Measurements from ENCODE around the gene CNOT3. TPM values are rescaled to one million over a fixed set of nuclear protein-coding genes. Genes with fewer than 3 reads are reported as not detected.

The CNOT3 gene
- total and polyA plus RNA-seq, 9 of the 15 experiments (the other 6 are each of a cell fraction or from before 2014, with no cell fraction given) = 0.27 to 60.4 (median 9.9) TPM

GRCh38 chr19:54102421-54103169, 35.0 kb upstream of the CNOT3 start, which contains the start of gene NDUFA3 (continued):
- TF ChIP-seq ZNF395 (CRISPR knock-in tag; IDR thresholded peaks at IDR 0.05) = peak; percentile 77; the same call in 1 of the 2 replicates
- no peak for TF ChIP-seq THRAP3 (IDR thresholded peaks at IDR 0.05; ENCODE audit: borderline replicate concordance)
- TF ChIP-seq HCFC1 (IDR thresholded peaks at IDR 0.05; ENCODE audit: low read depth, low read length) = peak; percentile 99
- peak; percentile 36 for TF ChIP-seq PRDM10 (IDR thresholded peaks at IDR 0.05; ENCODE audit: partially characterized antibody)
- 0 out of 2 replicates have a peak, but pooled peaks have one; percentile 63 for TF ChIP-seq TRIM28 (IDR thresholded peaks at IDR 0.05)
- peak; percentile 89 for TF ChIP-seq KDM5B (IDR thresholded peaks at IDR 0.05; ENCODE audit: insufficient replicate concordance, low read depth, low read length)
- TF ChIP-seq SMARCE1 (IDR thresholded peaks at IDR 0.05) = no peak
- TF ChIP-seq HES1 (IDR thresholded peaks at IDR 0.05; ENCODE audit: low read depth) = no peak
- TF ChIP-seq CTCF (IDR thresholded peaks at IDR 0.05 in 2 of 3, conservative IDR thresholded peaks at IDR 0.05 in 1 of 3; ENCODE audit: insufficient read depth in 2 of 3, low read depth in 1 of 3, low read length in 3 of 3) = peak in 1 of 3 experiments; percentile 9; a peak in 1 of 6 replicates
- no peak for TF ChIP-seq IRF2 (CRISPR knock-in tag; IDR thresholded peaks at IDR 0.05)
- no peak for TF ChIP-seq LARP7 (IDR thresholded peaks at IDR 0.05)
- TF ChIP-seq EWSR1 (IDR thresholded peaks at IDR 0.05; ENCODE audit: borderline replicate concordance, low read depth, partially characterized antibody) = no peak
- TF ChIP-seq KDM1A (IDR thresholded peaks at IDR 0.05) = peak; percentile 99 to 100
- no peak; the same call in none of the 2 replicates for TF ChIP-seq ZNF609 (CRISPR knock-in tag; IDR thresholded peaks at IDR 0.05; ENCODE audit: borderline replicate concordance)

Data from K562 (cell line).